HG02623 (cell line): ENCODE data around the gene ARID3A.

Experiments used
- ATAC-seq: cut with Tn5 transposase; IDR thresholded peaks from one replicate; pipeline ENCODE4 v1.9.1; 2021; ENCODE audit warnings: moderate library complexity; ENCODE audit not compliant: unreplicated experiment

The ARID3A gene

GRCh38 chr19:958967-959855 is 33.4 kb downstream of the ARID3A start:
- no peak for ATAC-seq

GRCh38 chr19:960020-960419 is 34.2 kb downstream of the ARID3A start:
- ATAC-seq, result no peak

- no peak for ATAC-seq
These were observed 34.7 kb downstream of the ARID3A start for GRCh38 chr19:960601-960938.

- no peak for ATAC-seq
These were observed 36.2 kb downstream of the ARID3A start for GRCh38 chr19:961866-962620.

- no peak for ATAC-seq
These were observed 37.0 kb downstream of the ARID3A start for GRCh38 chr19:962683-963400.

GRCh38 chr19:963486-963951 is 37.7 kb downstream of the ARID3A start:
- no peak for ATAC-seq

GRCh38 chr19:964116-964520 is 38.3 kb downstream of the ARID3A start:
- ATAC-seq, result no peak

- no peak for ATAC-seq
These were observed 39.2 kb downstream of the ARID3A start for GRCh38 chr19:964761-965694.

GRCh38 chr19:966485-967088 is 40.8 kb downstream of the ARID3A start:
- no peak for ATAC-seq

- ATAC-seq, result no peak
These were observed 44.9 kb downstream of the ARID3A start for GRCh38 chr19:970695-971094.

- no peak for ATAC-seq
These were observed 46.0 kb downstream of the ARID3A start for GRCh38 chr19:971795-972194.

- no peak for ATAC-seq
These were observed 46.4 kb downstream of the ARID3A start for GRCh38 chr19:972281-972680.

- no peak for ATAC-seq
These were observed 48.1 kb downstream of the ARID3A start for GRCh38 chr19:973726-974563.

GRCh38 chr19:974564-975257 is 48.9 kb downstream of the ARID3A start:
- ATAC-seq, result no peak

GRCh38 chr19:976476-976875 is 50.6 kb downstream of the ARID3A start:
- ATAC-seq, result no peak

- no peak for ATAC-seq
These were observed 51.2 kb downstream of the ARID3A start for GRCh38 chr19:977058-977464.

GRCh38 chr19:979318-979741 is 53.5 kb downstream of the ARID3A start:
- ATAC-seq, result no peak
